Left colon (tissue), 2 donors: Measurements from ENCODE around the gene MEX3A. TPM values are rescaled to one million over a fixed set of nuclear protein-coding genes. Genes with fewer than 3 reads are reported as not detected.
"Not testable (repeated sequence)": the region's sequence is repeated elsewhere in the genome, so short reads cannot be mapped to it uniquely, and the experiment has no call there.

Experiments used
- ATAC-seq: fragments of 200-7000 bp; cut with Tn5 transposase; one replicate; pipeline ENCODE4 v1.9.1; 2020; ENCODE audit warnings: mild to moderate bottlenecking, moderate library complexity
- DNase-seq, 2 donors: peaks; one replicate each; pipeline ENCODE4 v3.0.0-alpha.2; 2020
- intact Hi-C, 2 donors: fragments of 100-400 bp; cut with DNase I in 1 of 2; cut with micrococcal nuclease in 1 of 2; formaldehyde crosslinking; loops; one replicate each; pipeline versions ENCODE4 v1.11.2 to v1.14.0; 2022; cut with DNase I, micrococcal nuclease
- total RNA-seq, 2 donors: library from RNA; stranded (reverse); fragmentation: NEBNext Ultra II Directional; extraction: Animal tissue kit (Norgen Biotek cat#: 25700); gene quantifications; one replicate each; pipeline ENCODE4 v1.2.1, GENCODE V29; 2021
- donor health status: DM: no; HTN: no; CAD: no.
- donor health status: DM: yes; HTN: yes; CAD: no.

Gene MEX3A
- total RNA-seq, 2 donors from 2014 or later: 0.78 to 1.1 TPM

- no peak for ATAC-seq
- DNase-seq: no peak
- intact Hi-C loops: no loop called here
Measured at GRCh38 chr1:156050376-156050775, 31.9 kb downstream of the MEX3A start.

- DNase-seq: no peak
- no peak for ATAC-seq
- intact Hi-C loops: no loop called here
Measured at GRCh38 chr1:156048663-156049258, 33.5 kb downstream of the MEX3A start.

DNA sequence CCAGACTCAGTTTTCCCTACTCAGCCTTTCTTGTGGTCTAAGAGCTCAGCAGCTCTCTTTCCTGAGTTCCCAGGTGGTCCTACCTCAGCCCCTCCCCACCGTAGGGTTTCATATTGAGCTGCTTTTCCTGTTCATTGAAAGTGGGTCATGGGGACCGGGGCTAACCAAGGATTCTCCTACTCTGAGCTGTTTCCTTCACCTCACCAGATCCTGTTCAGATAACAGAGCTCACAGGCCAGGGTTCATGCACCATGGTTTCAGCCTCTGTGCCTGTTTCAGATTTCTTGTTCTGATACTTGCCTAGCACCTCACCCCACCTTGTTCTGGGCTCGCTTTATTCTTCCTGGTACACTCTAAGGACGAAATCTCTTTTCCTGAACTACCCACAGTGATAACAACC, 37.2 kb downstream of the MEX3A start:
- intact Hi-C loops: no loop called here
- no peak for ATAC-seq
- no peak for DNase-seq

DNA sequence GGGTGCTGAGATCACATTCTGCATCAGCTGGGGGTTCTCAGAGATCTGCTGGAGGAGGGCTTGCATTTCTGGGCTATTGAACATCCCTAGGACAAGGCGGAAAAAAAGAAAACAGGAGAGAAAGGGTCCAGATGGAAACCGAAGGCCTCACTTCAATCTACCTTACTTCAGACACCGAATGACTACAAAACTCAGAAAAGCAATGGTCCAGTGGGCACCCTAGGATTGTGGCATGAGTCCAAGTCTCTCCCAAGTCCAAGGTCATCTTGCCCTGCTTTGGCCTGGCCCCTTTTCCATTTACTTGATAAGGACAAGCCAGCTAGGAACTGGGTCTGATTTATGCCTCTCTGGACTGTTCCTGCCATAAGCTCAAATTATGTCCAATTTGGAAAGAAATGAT, 39.4 kb downstream of the MEX3A start:
- intact Hi-C loops: no loop called here
- ATAC-seq: no peak
- DNase-seq: no peak

DNA sequence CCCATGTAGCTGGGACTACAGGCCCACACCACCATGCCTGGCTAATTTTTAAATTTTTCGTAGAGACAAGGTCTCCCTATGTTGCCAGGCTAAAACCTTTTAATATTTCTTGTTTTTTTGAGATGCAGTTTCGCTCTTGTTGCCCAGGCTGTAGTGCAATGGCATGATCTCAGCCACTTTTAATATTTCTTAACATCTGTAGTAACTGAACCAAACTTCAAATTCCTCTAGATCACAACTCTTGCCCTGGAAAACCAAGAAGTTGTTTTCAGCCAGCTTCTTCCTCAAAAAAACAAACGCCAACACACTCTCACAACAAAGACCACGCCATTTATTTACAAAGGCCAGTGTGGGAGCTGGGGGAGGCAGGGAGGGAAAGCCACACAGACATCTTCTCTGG, 47.3 kb downstream of the MEX3A start:
- intact Hi-C loops, DNase-seq, ATAC-seq: not testable (repeated sequence)

DNA sequence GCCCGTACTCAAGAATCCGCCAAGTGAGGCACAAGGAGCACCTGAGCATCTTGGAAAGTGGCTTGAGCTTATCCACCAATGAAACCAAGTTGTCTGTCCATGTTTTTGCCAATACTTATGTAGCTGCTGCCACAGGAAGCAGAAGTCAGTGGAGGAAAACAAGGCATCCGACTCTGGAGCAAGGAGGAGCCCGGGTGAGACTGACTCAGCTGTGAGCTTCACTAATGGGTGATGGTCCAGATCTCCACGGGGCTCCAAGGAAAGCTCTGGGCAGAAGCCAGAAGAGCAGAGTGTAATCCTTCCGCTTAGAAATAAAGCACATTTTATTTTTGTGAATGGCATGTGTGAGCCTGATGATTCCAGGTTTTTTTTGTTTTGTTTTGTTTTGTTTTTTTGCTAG, 49.3 kb downstream of the MEX3A start:
- intact Hi-C loops: no loop called here
- ATAC-seq (no peak), DNase-seq (no peak)

DNA sequence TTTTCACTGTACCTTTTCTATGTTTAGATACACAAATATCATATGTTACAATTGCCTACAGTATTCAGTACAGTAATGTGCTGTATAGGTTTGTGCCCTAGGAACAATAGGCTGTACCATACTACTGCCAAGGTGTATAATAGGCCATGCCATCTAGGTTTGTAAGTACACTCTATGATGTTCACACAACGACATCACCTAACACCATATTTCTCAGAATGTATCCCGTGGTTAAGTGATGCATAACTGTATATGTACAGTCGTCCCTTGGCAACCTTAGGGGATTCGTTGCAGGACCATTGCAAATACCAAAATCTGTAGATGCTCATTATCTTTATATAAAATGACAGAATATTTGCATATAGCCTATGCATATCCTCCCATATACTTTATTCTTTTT, 55.7 kb downstream of the MEX3A start:
- intact Hi-C loops: no loop called here
- DNase-seq (no peak), ATAC-seq (no peak)

DNA sequence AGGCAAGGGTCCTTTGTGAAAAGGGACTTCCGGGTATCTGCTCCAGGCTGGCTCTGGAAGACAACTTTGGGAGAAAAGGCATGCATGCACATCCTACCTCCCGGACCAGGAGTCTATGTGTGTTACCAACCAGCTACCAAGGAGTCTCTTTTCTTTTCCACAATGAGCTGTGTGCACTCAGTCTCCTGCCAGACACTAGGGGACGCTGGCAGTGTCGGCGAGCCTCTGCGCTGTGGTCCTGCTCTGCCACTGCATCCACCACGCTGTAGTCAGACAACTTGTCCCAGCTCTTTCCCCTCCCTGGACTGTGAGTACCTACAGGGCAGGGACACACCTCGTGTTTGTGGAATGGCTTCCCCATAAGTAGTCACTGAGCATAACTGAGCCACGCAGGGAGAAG, 56.4 kb downstream of the MEX3A start:
- intact Hi-C loops: no loop called here
- DNase-seq: peak; percentile 38 to 48
- ATAC-seq: peak; percentile 91

- no peak for DNase-seq
- intact Hi-C loops: no loop called here
- ATAC-seq: no peak
Measured at GRCh38 chr1:156024801-156025200, 57.5 kb downstream of the MEX3A start.

Other genes starting within 250 kb of the MEX3A start
- 10 to 100 TPM; 38.2 to 41.2 TPM for gene GON4L, start 225.3 kb downstream of the MEX3A start, total RNA-seq
- 1 to 10 TPM; 1.8 to 4.2 TPM for gene SYT11, start 222.9 kb downstream of the MEX3A start, total RNA-seq
- 10 to 100 TPM; 21.5 to 26.3 TPM for gene RIT1, start 171.1 kb downstream of the MEX3A start, total RNA-seq
- gene KHDC4, start 148.1 kb downstream of the MEX3A start, total RNA-seq: 10 to 100 TPM; 45.6 to 54.1 TPM
- 1 to 10 TPM; 5.2 to 5.6 TPM for gene RXFP4, start 140.8 kb downstream of the MEX3A start, total RNA-seq
- gene ARHGEF2, start 103.9 kb downstream of the MEX3A start, total RNA-seq: 100 to 1,000 TPM in 1 of 2 donors, 10 to 100 TPM in 1; 99.3 to 103 TPM
- 100 to 1,000 TPM; 180 TPM for gene SSR2, start 61.5 kb downstream of the MEX3A start, total RNA-seq
- gene UBQLN4, start 28.7 kb downstream of the MEX3A start, total RNA-seq: 10 to 100 TPM; 21.7 to 26.7 TPM
- 10 to 100 TPM; 70.6 to 72.7 TPM for gene LAMTOR2, start 27.7 kb downstream of the MEX3A start, total RNA-seq
- 100 to 1,000 TPM; 203 to 231 TPM for gene RAB25, start 21.3 kb downstream of the MEX3A start, total RNA-seq
- gene LMNA, start 32.2 kb upstream of the MEX3A start, total RNA-seq: 100 to 1,000 TPM; 335 to 478 TPM
- 1 to 10 TPM; 3.5 to 6.5 TPM for gene SEMA4A, start 71.1 kb upstream of the MEX3A start, total RNA-seq
- gene SLC25A44, start 111.6 kb upstream of the MEX3A start, total RNA-seq: 10 to 100 TPM; 21.3 to 30.3 TPM
- 10 to 100 TPM; 39.3 to 40.3 TPM for gene PMF1, start 130.5 kb upstream of the MEX3A start, total RNA-seq
- gene BGLAP, start 159.7 kb upstream of the MEX3A start, total RNA-seq: 1 to 10 TPM; 1.1 to 1.2 TPM
- 1 to 10 TPM; 1.8 to 3.0 TPM for gene PAQR6, start 165.6 kb upstream of the MEX3A start, total RNA-seq
- gene SMG5, start 200.4 kb upstream of the MEX3A start, total RNA-seq: 10 to 100 TPM; 65.3 to 73.9 TPM
- gene TMEM79, start 201.9 kb upstream of the MEX3A start, total RNA-seq: 1 to 10 TPM; 3.9 to 4.0 TPM
- 10 to 100 TPM; 43.8 to 50.3 TPM for gene GLMP, start 213.2 kb upstream of the MEX3A start, total RNA-seq
- not detected for gene VHLL, start 216.8 kb upstream of the MEX3A start, total RNA-seq